ENCODE data around the gene MTHFD2L.
"Not testable (repeated sequence)": the region's sequence is repeated elsewhere in the genome, so short reads cannot be mapped to it uniquely, and the experiment has no call there.

MTHFD2L gene

DNA sequence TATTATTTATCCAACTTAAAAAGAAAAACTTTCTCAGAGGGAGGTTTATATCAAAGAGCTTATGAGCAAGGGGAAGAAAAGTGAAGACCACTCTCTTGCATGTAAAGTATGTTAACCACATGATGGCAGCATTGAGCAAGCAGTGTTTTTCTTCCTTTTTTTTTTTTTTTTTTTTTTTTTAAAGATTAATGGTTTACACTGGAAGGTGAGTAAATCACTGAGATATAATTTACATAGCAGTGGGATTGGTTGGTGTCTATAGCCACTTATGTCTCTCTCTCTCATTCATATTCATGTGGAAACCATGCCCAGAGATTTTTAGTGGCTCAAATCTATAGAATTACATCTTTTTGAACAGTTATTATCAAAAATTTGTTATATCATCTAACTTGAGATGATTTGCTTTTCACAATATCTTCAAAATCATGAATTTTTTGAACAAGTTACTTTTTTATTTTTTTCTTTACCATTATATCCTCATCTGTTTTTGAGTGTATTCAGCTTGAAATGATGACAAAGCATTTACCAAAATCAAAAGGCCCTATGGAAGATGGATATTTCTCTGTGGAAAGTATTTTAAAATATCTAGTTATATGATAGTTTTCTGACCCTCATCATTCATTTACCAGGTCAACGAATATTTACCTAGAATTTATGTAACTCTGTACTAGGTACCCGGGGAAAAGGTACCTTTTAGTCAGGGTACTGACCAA is 31.6 kb downstream of the MTHFD2L start:
- Mint-ChIP-seq H3K4me1 (no peaks in the 10 kb centered on the region), H3K9me3 (no peaks in the 10 kb centered on the region), H3K36me3 (no peaks in the 10 kb centered on the region), H3K27me3 (no peaks in the 10 kb centered on the region), H3K4me3 (no peak overlapping the region), H3K27ac (no peak overlapping the region)
- CTCF ChIA-PET: interaction anchor here (0.6 to 1.8 kb wide), 13 partner anchors 12 to 483 kb away, joined by 3 to 9 read pairs (median 3); no protein-coding TSS in a partner anchor
- no peak for DNase-seq

DNA sequence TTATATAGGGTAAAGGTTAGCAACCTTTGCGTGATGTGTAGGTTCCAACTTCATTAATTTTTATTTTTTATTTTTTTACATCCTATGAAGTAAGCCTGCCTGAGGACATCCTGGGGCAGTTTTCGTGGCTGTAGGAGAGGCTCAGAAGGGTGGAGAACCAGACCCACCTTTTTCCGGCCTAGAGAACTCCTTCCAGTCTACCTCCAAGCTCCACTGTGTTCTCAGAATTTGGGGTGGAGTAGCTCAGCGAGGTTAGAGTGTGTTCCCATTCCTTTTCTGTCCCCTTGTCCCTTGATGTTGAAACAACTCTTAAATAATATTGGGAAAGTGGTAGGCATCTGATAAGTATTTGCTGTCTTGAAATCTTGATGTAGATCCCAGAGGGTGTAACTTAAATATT is 32.4 kb downstream of the MTHFD2L start:
- H3K4me3 Mint-ChIP-seq: no peak overlapping the region
- CTCF ChIA-PET: interaction anchor here (1.6 kb wide), 1 partner anchor 482 kb away, joined by 3 read pairs; no protein-coding TSS in a partner anchor
- H3K27ac Mint-ChIP-seq: no peak overlapping the region
- H3K9me3 Mint-ChIP-seq: no peaks in the 10 kb centered on the region
- H3K4me1 Mint-ChIP-seq: no peaks in the 10 kb centered on the region
- DNase-seq: no peak
- H3K27me3 Mint-ChIP-seq: no peaks in the 10 kb centered on the region
- H3K36me3 Mint-ChIP-seq: no peaks in the 10 kb centered on the region

DNA sequence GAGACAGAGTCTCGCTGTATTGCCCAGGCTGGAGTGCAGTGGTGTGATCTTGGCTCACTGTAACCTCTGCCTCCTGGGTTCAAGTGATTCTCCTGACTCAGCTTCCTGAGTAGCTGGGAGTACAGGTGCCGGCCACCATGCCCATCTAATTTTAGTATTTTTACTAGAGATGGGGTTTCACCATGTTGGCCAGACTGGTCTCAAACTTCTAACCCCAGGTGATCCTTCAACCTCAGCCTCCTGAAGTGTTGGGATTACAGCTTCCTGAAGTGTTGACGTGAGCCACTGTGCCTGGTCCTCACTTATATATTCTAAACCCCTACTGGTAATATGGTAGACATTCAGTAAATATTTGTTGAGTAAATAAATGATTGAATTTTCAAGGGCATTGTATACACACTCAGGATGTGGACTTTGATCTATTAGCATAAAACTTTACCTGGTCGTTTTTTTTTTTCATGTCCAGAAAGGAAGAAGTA is 33.0 kb downstream of the MTHFD2L start:
- H3K27ac Mint-ChIP-seq: no peak overlapping the region
- H3K4me3 Mint-ChIP-seq: no peak overlapping the region
- H3K9me3 Mint-ChIP-seq: no peaks in the 10 kb centered on the region
- no peaks in the 10 kb centered on the region for H3K4me1 Mint-ChIP-seq
- no peak for DNase-seq
- H3K36me3 Mint-ChIP-seq: no peaks in the 10 kb centered on the region
- CTCF ChIA-PET: interaction anchor here (1.6 kb wide), 1 partner anchor 481 kb away, joined by 3 read pairs; no protein-coding TSS in a partner anchor
- H3K27me3 Mint-ChIP-seq: no peaks in the 10 kb centered on the region

DNA sequence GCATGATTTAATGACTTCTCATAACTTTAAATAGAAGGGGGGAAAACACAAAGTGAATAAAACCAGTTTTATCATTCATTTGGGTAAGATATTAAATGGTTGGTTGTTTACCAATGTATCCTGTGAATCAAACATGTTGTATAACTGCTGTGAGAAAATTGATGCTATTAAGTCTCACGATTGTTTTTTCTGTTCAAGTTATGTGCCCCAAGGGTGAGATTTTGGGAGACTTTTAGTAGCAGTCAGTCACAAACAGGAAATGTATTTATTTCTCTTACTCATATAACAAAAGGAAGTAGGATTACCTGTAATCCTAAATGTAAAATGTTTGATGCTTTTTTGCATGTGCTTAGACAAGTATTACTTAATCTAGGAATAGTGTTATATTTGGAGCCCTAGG is 39.2 kb downstream of the MTHFD2L start:
- no peak overlapping the region for H3K4me3 Mint-ChIP-seq
- H3K27me3 Mint-ChIP-seq: no peaks in the 10 kb centered on the region
- no peaks in the 10 kb centered on the region for H3K36me3 Mint-ChIP-seq
- no peak overlapping the region for H3K27ac Mint-ChIP-seq
- DNase-seq: no peak
- peaks cover 4% of the 10 kb centered on the region for H3K4me1 Mint-ChIP-seq
- H3K9me3 Mint-ChIP-seq: no peaks in the 10 kb centered on the region
- CTCF ChIA-PET: no interaction called here

DNA sequence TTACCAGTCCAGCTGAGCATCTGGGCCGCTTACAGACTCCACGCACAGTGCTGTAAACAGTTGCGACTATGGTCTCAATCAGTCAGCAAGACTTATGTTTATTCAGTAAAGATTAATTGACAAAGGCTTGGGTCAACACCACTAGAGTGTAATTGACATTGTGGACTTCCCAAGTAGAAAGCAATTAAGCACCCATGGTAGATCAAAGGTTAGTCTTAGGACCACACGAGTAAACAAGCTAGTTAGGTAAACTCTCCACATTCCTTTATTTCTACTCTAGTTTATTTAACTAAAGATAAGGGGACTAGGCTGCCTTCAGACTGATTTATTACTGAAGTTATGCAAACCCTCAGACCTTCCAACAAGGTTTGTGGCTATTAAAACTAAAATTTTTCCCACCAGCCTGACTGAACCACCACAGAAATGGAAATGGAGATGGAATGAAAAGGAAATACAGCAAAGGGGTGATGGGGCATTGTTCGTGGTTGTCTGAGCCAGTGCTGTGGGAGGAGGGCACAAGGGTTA is 44.2 kb downstream of the MTHFD2L start:
- no peak for DNase-seq
- Mint-ChIP-seq H3K4me3 (no peak overlapping the region), H3K36me3 (peaks cover 3% of the 10 kb centered on the region), H3K4me1 (peaks cover 14% of the 10 kb centered on the region), H3K9me3 (no peaks in the 10 kb centered on the region), H3K27me3 (no peaks in the 10 kb centered on the region), H3K27ac (no peak overlapping the region)
- CTCF ChIA-PET: no interaction called here

DNA sequence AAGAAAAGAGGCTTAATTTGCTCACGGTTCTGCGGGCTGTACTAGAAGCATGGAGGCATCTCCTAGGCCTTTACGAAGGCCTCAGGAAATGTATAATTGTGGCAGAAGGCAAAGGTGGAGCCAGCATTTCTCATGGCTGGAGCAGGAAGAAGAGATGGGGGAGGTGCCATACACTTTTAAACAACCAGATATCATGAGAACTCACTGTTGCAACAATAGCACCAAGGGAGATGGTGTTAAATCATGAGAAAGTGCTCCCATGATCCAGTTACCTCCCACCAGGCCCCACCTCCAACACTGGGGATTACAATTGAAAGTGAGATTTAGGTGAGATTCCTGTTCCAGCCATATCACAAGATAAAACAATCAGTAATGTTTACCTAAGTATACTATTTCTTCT is 45.5 kb downstream of the MTHFD2L start:
- Mint-ChIP-seq H3K4me3 (no peak overlapping the region), H3K4me1 (peaks cover 12% of the 10 kb centered on the region), H3K27me3 (no peaks in the 10 kb centered on the region), H3K27ac (no peak overlapping the region), H3K9me3 (no peaks in the 10 kb centered on the region), H3K36me3 (peaks cover 3% of the 10 kb centered on the region)
- DNase-seq: no peak
- CTCF ChIA-PET: no interaction called here

DNA sequence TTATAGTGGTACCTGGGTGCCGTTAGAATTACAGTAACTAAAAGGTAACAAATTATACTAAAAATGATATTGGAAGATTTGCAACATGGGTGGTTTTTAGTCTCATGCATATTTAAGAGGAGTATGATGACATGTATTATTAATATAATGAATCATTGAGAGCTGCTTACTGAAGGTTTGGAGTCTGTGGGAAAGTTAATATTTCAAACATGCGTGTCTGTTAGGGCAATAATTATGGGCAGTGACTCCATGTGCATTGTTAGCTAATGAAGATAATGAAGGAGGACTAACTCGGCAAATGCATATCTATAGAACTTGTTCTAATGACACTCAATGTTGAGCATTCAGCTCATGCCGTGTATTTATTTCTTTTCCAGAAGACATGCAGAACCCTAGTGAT is 47.1 kb downstream of the MTHFD2L start:
- no peaks in the 10 kb centered on the region for H3K9me3 Mint-ChIP-seq
- H3K4me1 Mint-ChIP-seq: peaks cover 12% of the 10 kb centered on the region
- H3K4me3 Mint-ChIP-seq: no peak overlapping the region
- H3K27me3 Mint-ChIP-seq: no peaks in the 10 kb centered on the region
- no peak overlapping the region for H3K27ac Mint-ChIP-seq
- H3K36me3 Mint-ChIP-seq: peaks cover 3% of the 10 kb centered on the region
- DNase-seq: no peak
- CTCF ChIA-PET: interaction anchor here (0.7 to 1.6 kb wide), 5 partner anchors 12 to 102 kb away, joined by 3 to 5 read pairs (median 4); no protein-coding TSS in a partner anchor

DNA sequence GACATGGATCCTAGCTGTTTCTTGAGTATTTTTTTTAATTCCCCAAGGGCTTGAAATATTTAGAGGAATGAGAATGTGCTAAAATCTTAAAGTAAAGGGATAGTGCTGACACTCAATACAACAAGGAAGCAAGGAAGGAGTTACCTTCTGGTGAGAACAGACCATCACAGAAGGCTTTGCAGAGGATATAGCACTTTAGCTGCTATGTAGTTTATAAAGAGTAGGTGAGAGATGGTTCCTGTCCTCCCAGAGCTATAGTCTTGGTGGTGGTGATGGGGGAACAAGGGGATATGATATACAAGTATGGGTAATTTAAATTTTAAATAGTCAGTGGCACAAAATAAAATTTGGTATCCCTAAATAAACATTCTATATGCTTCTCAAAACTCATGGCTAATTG is 47.6 kb downstream of the MTHFD2L start:
- peaks cover 12% of the 10 kb centered on the region for H3K4me1 Mint-ChIP-seq
- peaks cover 3% of the 10 kb centered on the region for H3K36me3 Mint-ChIP-seq
- CTCF ChIA-PET: interaction anchor here (0.7 to 1.6 kb wide), 6 partner anchors 12 to 101 kb away, joined by 3 to 5 read pairs (median 4); no protein-coding TSS in a partner anchor
- H3K27ac Mint-ChIP-seq: no peak overlapping the region
- DNase-seq: no peak
- no peaks in the 10 kb centered on the region for H3K27me3 Mint-ChIP-seq
- H3K9me3 Mint-ChIP-seq: no peaks in the 10 kb centered on the region
- no peak overlapping the region for H3K4me3 Mint-ChIP-seq

DNA sequence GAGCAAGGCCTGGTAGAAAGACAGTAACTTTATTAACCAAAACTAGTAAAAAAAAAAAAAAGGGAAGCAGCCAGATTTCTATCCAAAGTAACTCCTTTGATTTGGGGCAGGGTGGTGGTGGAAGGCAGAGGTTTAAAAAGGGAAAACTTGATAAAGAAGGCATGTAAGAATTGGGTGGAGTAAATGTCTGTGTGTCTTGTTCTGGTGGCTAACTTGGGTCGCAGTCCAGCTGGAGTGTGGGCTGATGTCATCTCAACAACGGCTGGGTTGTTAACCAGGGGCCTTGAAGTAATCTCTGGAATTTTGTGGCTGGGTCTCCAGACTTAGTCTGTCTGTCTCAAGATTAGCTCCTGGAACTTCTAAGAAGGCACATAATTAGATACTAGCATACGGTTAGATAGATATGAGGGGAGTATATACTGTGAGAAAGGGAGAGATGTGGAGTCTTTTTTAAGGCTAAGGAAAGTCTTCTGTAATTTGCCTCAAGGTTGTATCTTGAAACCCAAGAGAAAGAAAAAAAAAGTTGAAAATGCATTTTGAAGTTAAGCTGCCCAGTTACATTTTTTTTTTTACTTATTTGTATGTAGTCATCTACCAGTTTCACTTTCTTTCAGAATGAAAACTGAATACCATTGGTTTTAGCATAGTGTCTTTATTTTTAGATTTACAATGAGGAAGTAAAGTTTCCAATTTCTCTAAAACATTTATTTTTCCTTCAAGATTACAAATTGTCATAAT is 48.3 kb downstream of the MTHFD2L start:
- Mint-ChIP-seq H3K36me3 (peaks cover 3% of the 10 kb centered on the region), H3K9me3 (no peaks in the 10 kb centered on the region), H3K27me3 (no peaks in the 10 kb centered on the region), H3K4me1 (peaks cover 12% of the 10 kb centered on the region), H3K27ac (no peak overlapping the region), H3K4me3 (no peak overlapping the region)
- CTCF ChIA-PET: interaction anchor here (1.0 to 1.6 kb wide), 4 partner anchors 17 to 101 kb away, joined by 3 to 5 read pairs (median 4); no protein-coding TSS in a partner anchor
- DNase-seq: no peak

DNA sequence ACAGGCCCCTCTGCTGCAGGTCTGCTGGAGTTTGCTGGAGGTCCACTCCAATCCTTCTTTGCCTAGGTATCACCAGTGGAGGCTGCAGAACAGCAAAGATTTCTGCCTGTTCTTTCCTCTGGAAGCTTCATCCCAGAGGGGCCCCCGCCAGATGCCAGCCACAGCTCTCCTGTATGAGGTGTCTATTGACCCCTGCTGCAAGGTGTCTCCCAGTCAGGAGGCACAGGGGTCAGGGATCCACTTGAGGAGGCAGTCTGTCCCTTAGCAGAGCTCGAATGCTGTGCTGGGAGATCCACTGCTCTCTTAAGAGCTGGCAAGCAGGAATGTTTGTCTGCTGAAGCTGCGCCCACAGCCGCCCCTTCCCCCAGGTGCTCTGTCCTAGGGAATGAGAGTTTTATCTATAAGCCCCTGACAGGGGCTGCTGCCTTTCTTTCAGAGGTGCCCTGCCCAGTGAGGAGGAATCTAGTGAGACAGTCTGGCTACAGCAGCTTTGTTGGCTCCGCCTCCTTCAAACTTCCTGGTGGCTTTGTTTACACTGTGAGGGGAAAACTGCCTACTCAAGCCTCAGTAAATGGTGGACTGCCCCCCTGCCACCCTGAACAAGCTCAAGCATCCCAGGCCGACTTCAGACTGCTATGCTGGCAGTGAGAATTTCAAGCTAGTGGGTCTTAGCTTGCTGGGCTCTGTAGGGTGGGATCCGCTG is 56.7 kb downstream of the MTHFD2L start:
- H3K27ac Mint-ChIP-seq, H3K9me3 Mint-ChIP-seq, H3K4me1 Mint-ChIP-seq, H3K27me3 Mint-ChIP-seq, H3K36me3 Mint-ChIP-seq, H3K4me3 Mint-ChIP-seq, DNase-seq: not testable (repeated sequence)
- CTCF ChIA-PET: interaction anchor here (1.5 kb wide), 1 partner anchor 13 kb away, joined by 4 read pairs; no protein-coding TSS in a partner anchor

DNA sequence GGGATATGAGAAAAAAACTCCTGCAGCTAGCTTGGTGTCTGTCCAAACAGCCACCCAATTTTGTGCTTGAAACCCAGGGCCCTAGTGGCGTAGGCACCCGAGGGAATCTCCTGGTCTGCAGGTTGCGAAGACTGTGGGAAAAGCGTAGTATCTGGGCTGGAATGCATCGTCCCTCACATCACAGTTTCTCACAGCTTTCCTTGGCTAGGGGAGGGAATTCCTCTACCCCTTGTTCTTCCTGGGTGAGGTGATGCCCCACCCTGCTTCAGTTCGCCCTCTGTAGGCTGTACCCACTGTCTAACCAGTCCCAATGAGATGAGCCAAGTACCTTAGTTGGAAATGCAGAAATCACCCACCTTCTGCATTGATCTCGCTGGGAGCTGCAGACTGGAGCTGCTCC is 57.3 kb downstream of the MTHFD2L start:
- not testable (repeated sequence) for H3K9me3 Mint-ChIP-seq, H3K4me1 Mint-ChIP-seq, H3K36me3 Mint-ChIP-seq, DNase-seq, H3K4me3 Mint-ChIP-seq, H3K27me3 Mint-ChIP-seq, H3K27ac Mint-ChIP-seq
- CTCF ChIA-PET: interaction anchor here (1.5 kb wide), 1 partner anchor 13 kb away, joined by 4 read pairs; no protein-coding TSS in a partner anchor

DNA sequence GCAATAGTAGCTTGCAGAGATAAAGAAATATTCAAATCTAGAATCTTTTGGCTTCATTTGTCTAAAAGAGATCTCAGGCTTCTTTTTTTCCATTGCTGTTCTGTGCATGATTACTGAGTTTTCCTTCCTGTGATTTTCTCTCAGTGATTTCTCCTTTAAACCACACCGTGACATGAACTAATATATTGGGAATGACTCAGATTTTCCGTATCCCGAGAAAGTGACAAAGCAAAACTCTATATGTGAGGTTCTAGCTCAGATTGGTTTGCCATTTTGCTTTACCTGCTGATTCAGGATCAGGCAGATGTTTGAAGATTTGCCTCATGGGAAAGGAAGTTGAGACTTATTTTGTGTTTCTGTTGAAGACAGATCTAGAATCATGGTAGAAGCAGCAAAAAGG is 59.4 kb downstream of the MTHFD2L start:
- DNase-seq: no peak
- H3K4me3 Mint-ChIP-seq: no peak overlapping the region
- no peaks in the 10 kb centered on the region for H3K36me3 Mint-ChIP-seq
- no peaks in the 10 kb centered on the region for H3K27me3 Mint-ChIP-seq
- no peaks in the 10 kb centered on the region for H3K9me3 Mint-ChIP-seq
- H3K27ac Mint-ChIP-seq: no peak overlapping the region
- CTCF ChIA-PET: interaction anchor here (1.6 kb wide), 1 partner anchor 11 kb away, joined by 7 read pairs; no protein-coding TSS in a partner anchor
- no peaks in the 10 kb centered on the region for H3K4me1 Mint-ChIP-seq

DNA sequence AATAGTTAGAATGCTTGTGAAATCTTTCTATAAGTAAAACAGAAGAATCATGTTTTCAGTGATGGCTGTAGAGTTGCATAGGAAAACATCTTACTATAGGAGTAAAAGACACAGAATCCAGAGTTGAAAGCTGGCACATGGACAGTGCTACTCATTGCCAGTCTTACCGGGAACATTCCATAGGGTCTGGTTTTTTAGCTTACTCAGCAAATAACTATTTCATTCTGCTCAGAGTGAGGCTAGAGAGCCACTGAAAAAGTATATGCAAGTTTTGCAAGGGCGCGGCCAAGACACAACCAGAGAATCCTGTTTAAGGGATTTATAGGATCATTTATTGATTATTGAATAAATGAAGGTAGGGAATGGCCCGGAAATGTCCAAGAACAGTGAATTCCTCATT is 60.3 kb downstream of the MTHFD2L start:
- H3K4me1 Mint-ChIP-seq: no peaks in the 10 kb centered on the region
- H3K9me3 Mint-ChIP-seq: no peaks in the 10 kb centered on the region
- CTCF ChIA-PET: interaction anchor here (1.6 kb wide), 1 partner anchor 10 kb away, joined by 7 read pairs; no protein-coding TSS in a partner anchor
- H3K4me3 Mint-ChIP-seq: no peak overlapping the region
- H3K27me3 Mint-ChIP-seq: no peaks in the 10 kb centered on the region
- no peak for DNase-seq
- H3K36me3 Mint-ChIP-seq: no peaks in the 10 kb centered on the region
- no peak overlapping the region for H3K27ac Mint-ChIP-seq

DNA sequence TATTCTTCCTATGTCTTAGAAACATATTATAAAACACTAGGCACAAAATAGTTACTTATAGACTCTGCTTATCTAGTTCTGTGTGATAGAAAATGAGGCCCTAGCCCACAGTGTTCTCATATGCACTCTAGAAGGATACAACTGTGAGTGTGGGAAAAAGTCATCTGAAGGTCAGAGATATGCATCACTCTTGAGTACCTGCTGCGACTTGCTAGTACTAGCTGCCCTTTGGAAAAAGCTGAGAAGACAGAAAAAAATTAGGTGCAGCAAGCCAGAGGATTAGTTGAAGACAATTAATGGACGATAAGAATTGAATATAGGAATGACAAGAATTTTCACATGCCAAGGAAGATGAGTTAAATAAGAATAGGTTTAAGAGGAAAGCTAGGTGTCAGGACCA is 61.3 kb downstream of the MTHFD2L start:
- H3K9me3 Mint-ChIP-seq: no peaks in the 10 kb centered on the region
- H3K4me3 Mint-ChIP-seq: no peak overlapping the region
- CTCF ChIA-PET: interaction anchor here (1.3 kb wide), 1 partner anchor 9 kb away, joined by 3 read pairs; no protein-coding TSS in a partner anchor
- no peak overlapping the region for H3K27ac Mint-ChIP-seq
- H3K27me3 Mint-ChIP-seq: no peaks in the 10 kb centered on the region
- no peak for DNase-seq
- H3K36me3 Mint-ChIP-seq: no peaks in the 10 kb centered on the region
- no peaks in the 10 kb centered on the region for H3K4me1 Mint-ChIP-seq

Data from activated naive CD4-positive, alpha-beta T cell treated with anti-CD3 and anti-CD28 coated beads, Interleukin-2, amount 10 ng/mL, durations not matched to agents 7 days and 5 days (primary cell).